Measurements from ENCODE around the gene SFXN5. TPM values are rescaled to one million over a fixed set of nuclear protein-coding genes. Genes with fewer than 3 reads are reported as not detected.

SFXN5 gene
- total RNA-seq, 1 donor from 2014 or later = 13.7 TPM

GRCh38 chr2:72982781-72983499 lies 88.6 kb downstream of the SFXN5 start:
- H3K4me3 Mint-ChIP-seq (ENCODE audit: unreplicated experiment) = no peak overlapping the region
- no peaks in the 10 kb centered on the region for H3K9me3 Mint-ChIP-seq (ENCODE audit: unreplicated experiment)
- TF ChIP-seq CTCF (IDR thresholded peaks at IDR 0.05; ENCODE audit: partially characterized antibody, unreplicated experiment) = no peak
- peaks cover 9% of the 10 kb centered on the region for H3K27me3 Mint-ChIP-seq (ENCODE audit: unreplicated experiment)
- no peak for DNase-seq
- no peak overlapping the region for H3K27ac Mint-ChIP-seq (ENCODE audit: unreplicated experiment)
- no peaks in the 10 kb centered on the region for H3K4me1 Mint-ChIP-seq (ENCODE audit: low read depth, unreplicated experiment)
- no peaks in the 10 kb centered on the region for H3K36me3 Mint-ChIP-seq (ENCODE audit: unreplicated experiment)

GRCh38 chr2:72982219-72982618 lies 89.3 kb downstream of the SFXN5 start:
- TF ChIP-seq CTCF (IDR thresholded peaks at IDR 0.05; ENCODE audit: partially characterized antibody, unreplicated experiment) = no peak
- DNase-seq = no peak
- Mint-ChIP-seq H3K27ac (ENCODE audit: unreplicated experiment) (no peak overlapping the region), H3K4me1 (ENCODE audit: low read depth, unreplicated experiment) (no peaks in the 10 kb centered on the region), H3K27me3 (ENCODE audit: unreplicated experiment) (peaks cover 9% of the 10 kb centered on the region), H3K4me3 (ENCODE audit: unreplicated experiment) (no peak overlapping the region), H3K9me3 (ENCODE audit: unreplicated experiment) (peaks cover 1% of the 10 kb centered on the region), H3K36me3 (ENCODE audit: unreplicated experiment) (no peaks in the 10 kb centered on the region)

GRCh38 chr2:72981536-72981935 lies 90.0 kb downstream of the SFXN5 start:
- no peak for TF ChIP-seq CTCF (IDR thresholded peaks at IDR 0.05; ENCODE audit: partially characterized antibody, unreplicated experiment)
- no peak for DNase-seq
- H3K27me3 Mint-ChIP-seq (ENCODE audit: unreplicated experiment) = peaks cover 9% of the 10 kb centered on the region
- H3K27ac Mint-ChIP-seq (ENCODE audit: unreplicated experiment) = no peak overlapping the region
- no peaks in the 10 kb centered on the region for H3K4me1 Mint-ChIP-seq (ENCODE audit: low read depth, unreplicated experiment)
- no peaks in the 10 kb centered on the region for H3K36me3 Mint-ChIP-seq (ENCODE audit: unreplicated experiment)
- H3K9me3 Mint-ChIP-seq (ENCODE audit: unreplicated experiment) = peaks cover 1% of the 10 kb centered on the region
- H3K4me3 Mint-ChIP-seq (ENCODE audit: unreplicated experiment) = no peak overlapping the region

- H3K4me3 Mint-ChIP-seq (ENCODE audit: unreplicated experiment) = no peak overlapping the region
- TF ChIP-seq CTCF (IDR thresholded peaks at IDR 0.05; ENCODE audit: partially characterized antibody, unreplicated experiment) = no peak
- H3K36me3 Mint-ChIP-seq (ENCODE audit: unreplicated experiment) = no peaks in the 10 kb centered on the region
- H3K9me3 Mint-ChIP-seq (ENCODE audit: unreplicated experiment) = peaks cover 1% of the 10 kb centered on the region
- no peaks in the 10 kb centered on the region for H3K4me1 Mint-ChIP-seq (ENCODE audit: low read depth, unreplicated experiment)
- peaks cover 9% of the 10 kb centered on the region for H3K27me3 Mint-ChIP-seq (ENCODE audit: unreplicated experiment)
- no peak overlapping the region for H3K27ac Mint-ChIP-seq (ENCODE audit: unreplicated experiment)
- no peak for DNase-seq
These were observed 90.8 kb downstream of the SFXN5 start for GRCh38 chr2:72980535-72981217.

GRCh38 chr2:72979896-72980295 lies 91.6 kb downstream of the SFXN5 start:
- Mint-ChIP-seq H3K36me3 (ENCODE audit: unreplicated experiment) (no peaks in the 10 kb centered on the region), H3K4me1 (ENCODE audit: low read depth, unreplicated experiment) (peaks cover 6% of the 10 kb centered on the region), H3K9me3 (ENCODE audit: unreplicated experiment) (peaks cover 1% of the 10 kb centered on the region), H3K27ac (ENCODE audit: unreplicated experiment) (no peak overlapping the region), H3K4me3 (ENCODE audit: unreplicated experiment) (no peak overlapping the region), H3K27me3 (ENCODE audit: unreplicated experiment) (peaks cover 9% of the 10 kb centered on the region)
- DNase-seq = no peak
- TF ChIP-seq CTCF (IDR thresholded peaks at IDR 0.05; ENCODE audit: partially characterized antibody, unreplicated experiment) = no peak
